ENCODE measurements around the gene GPR4.

The GPR4 gene

GRCh38 chr19:45567609-45568008 lies 34.4 kb downstream of the GPR4 start:
- no peak overlapping the region for H3K4me3 ChIP-seq (ENCODE audit: low read length)
- no peak for TF ChIP-seq ZNF274 (IDR thresholded peaks at IDR 0.05; ENCODE audit: low read depth, low read length)

GRCh38 chr19:45564131-45564780 lies 37.8 kb downstream of the GPR4 start:
- TF ChIP-seq ZNF274 (IDR thresholded peaks at IDR 0.05; ENCODE audit: low read depth, low read length): no peak
- no peak overlapping the region for H3K4me3 ChIP-seq (ENCODE audit: low read length)

GRCh38 chr19:45560686-45561085 lies 41.3 kb downstream of the GPR4 start:
- TF ChIP-seq ZNF274 (IDR thresholded peaks at IDR 0.05; ENCODE audit: low read depth, low read length): no peak
- H3K4me3 ChIP-seq (ENCODE audit: low read length): no peak overlapping the region

- no peak overlapping the region for H3K4me3 ChIP-seq (ENCODE audit: low read length)
- TF ChIP-seq ZNF274 (IDR thresholded peaks at IDR 0.05; ENCODE audit: low read depth, low read length): no peak
Observed at GRCh38 chr19:45560038-45560437, 42.0 kb downstream of the GPR4 start.

- no peak overlapping the region for H3K4me3 ChIP-seq (ENCODE audit: low read length)
- TF ChIP-seq ZNF274 (IDR thresholded peaks at IDR 0.05; ENCODE audit: low read depth, low read length): no peak
Observed at GRCh38 chr19:45558399-45558878, 43.6 kb downstream of the GPR4 start.

- no peak overlapping the region for H3K4me3 ChIP-seq (ENCODE audit: low read length)
- TF ChIP-seq ZNF274 (IDR thresholded peaks at IDR 0.05; ENCODE audit: low read depth, low read length): no peak
Observed at GRCh38 chr19:45556835-45557234, 45.2 kb downstream of the GPR4 start.

GRCh38 chr19:45554481-45554880 lies 47.5 kb downstream of the GPR4 start:
- TF ChIP-seq ZNF274 (IDR thresholded peaks at IDR 0.05; ENCODE audit: low read depth, low read length): no peak
- H3K4me3 ChIP-seq (ENCODE audit: low read length): no peak overlapping the region

- H3K4me3 ChIP-seq (ENCODE audit: low read length): no peak overlapping the region
- no peak for TF ChIP-seq ZNF274 (IDR thresholded peaks at IDR 0.05; ENCODE audit: low read depth, low read length)
Observed at GRCh38 chr19:45553464-45553863, 48.5 kb downstream of the GPR4 start.

GRCh38 chr19:45547965-45548609 lies 53.9 kb downstream of the GPR4 start:
- no peak overlapping the region for H3K4me3 ChIP-seq (ENCODE audit: low read length)
- no peak for TF ChIP-seq ZNF274 (IDR thresholded peaks at IDR 0.05; ENCODE audit: low read depth, low read length)

- no peak overlapping the region for H3K4me3 ChIP-seq (ENCODE audit: low read length)
- no peak for TF ChIP-seq ZNF274 (IDR thresholded peaks at IDR 0.05; ENCODE audit: low read depth, low read length)
Observed at GRCh38 chr19:45547211-45547770, 54.7 kb downstream of the GPR4 start.

- no peak overlapping the region for H3K4me3 ChIP-seq (ENCODE audit: low read length)
- no peak for TF ChIP-seq ZNF274 (IDR thresholded peaks at IDR 0.05; ENCODE audit: low read depth, low read length)
Observed at GRCh38 chr19:45542234-45542668, 59.8 kb downstream of the GPR4 start.
